Duodenal mucosa (tissue), 2 donors: ENCODE results near the gene TLL2.

ENCODE experiments used
- H3K27ac ChIP-seq: one replicate; pipeline ENCODE4 v1.7.0; 2013; ENCODE audit warnings: low read depth, low read length
- H3K27me3 ChIP-seq, 2 donors: one replicate each; pipeline ENCODE4 v1.7.0; 2013; ENCODE audit warnings: low read length in 2 of 2, control low read depth in 1 of 2; ENCODE audit not compliant: insufficient read depth in 2 of 2, control insufficient read depth in 1 of 2
- H3K36me3 ChIP-seq, 2 donors: one replicate each; pipeline ENCODE4 v1.7.0; 2013; ENCODE audit warnings: low read length in 2 of 2, control low read depth in 1 of 2; ENCODE audit not compliant: insufficient read depth in 2 of 2, control insufficient read depth in 1 of 2
- H3K4me1 ChIP-seq, 2 donors: one replicate each; pipeline ENCODE4 v1.7.0; 2013; ENCODE audit warnings: low read length in 2 of 2, control low read depth in 1 of 2; ENCODE audit not compliant: insufficient read depth in 2 of 2, control insufficient read depth in 1 of 2
- H3K4me3 ChIP-seq, 2 donors: one replicate each; pipeline ENCODE4 v1.7.0; 2013; ENCODE audit warnings: low read length in 2 of 2, low read depth in 1 of 2
- H3K9ac ChIP-seq, 2 donors: one replicate each; pipeline ENCODE4 v1.7.0; 2013; ENCODE audit warnings: low read length in 2 of 2, low read depth in 1 of 2
- H3K9me3 ChIP-seq, 2 donors: one replicate each; pipeline ENCODE4 v1.7.0; 2013; ENCODE audit warnings: low read length in 2 of 2, control low read depth in 1 of 2; ENCODE audit not compliant: control insufficient read depth in 1 of 2

The TLL2 gene

DNA sequence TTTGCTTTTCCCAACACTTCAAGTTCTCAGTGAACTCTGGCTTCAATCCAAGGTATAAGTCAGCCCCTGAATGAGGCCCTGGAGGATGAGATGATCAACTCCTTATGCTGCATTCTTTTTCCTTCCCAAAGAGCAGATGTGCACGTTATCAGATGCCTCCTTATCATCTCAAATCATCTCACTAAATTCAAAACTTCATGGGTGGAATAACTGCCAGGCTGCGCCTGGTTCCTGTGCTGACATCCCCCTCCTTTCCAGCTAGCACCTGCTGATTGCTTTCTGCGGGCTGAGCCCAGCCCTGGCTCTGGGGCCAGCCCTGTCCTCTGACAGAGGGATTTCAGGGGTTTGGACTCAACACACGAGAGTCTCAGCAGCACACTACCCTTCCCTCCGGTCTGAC is 44.9 kb downstream of the TLL2 start:
- no peaks in the 10 kb centered on the region for H3K4me1 ChIP-seq

DNA sequence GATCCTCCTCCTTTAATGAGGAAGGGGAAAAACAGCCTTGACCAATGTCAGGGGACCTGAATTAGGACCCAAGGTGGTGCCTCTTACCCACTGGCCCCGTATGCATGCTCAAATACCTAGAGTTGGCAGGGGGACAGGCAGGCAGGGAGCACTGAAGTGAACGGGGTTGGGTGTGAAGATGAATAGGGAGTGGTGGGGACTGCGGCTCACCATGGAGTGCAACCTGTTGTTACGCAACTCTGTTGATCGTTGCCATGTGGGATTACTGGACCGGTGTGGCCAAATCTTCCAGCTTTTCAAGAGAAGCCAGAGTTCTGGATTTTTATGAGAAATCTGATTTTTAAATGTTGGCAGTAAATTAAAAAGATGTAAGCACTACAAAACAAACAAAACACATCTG is 48.1 kb downstream of the TLL2 start:
- Histone ChIP-seq H3K36me3 (no peaks in the 10 kb centered on the region), H3K4me3 (no peak overlapping the region), H3K27ac (no peak overlapping the region), H3K4me1 (no peaks in the 10 kb centered on the region), H3K9me3 (no peaks in the 10 kb centered on the region), H3K9ac (no peak overlapping the region), H3K27me3 (no peaks in the 10 kb centered on the region)

More for the DNA sequence above, 44.9 kb downstream of the TLL2 start:
- H3K27me3 ChIP-seq: no peaks in the 10 kb centered on the region
- no peak overlapping the region for H3K4me3 ChIP-seq
- H3K27ac ChIP-seq: no peak overlapping the region
- H3K9ac ChIP-seq: no peak overlapping the region
- H3K36me3 ChIP-seq: no peaks in the 10 kb centered on the region
- no peaks in the 10 kb centered on the region for H3K9me3 ChIP-seq

DNA sequence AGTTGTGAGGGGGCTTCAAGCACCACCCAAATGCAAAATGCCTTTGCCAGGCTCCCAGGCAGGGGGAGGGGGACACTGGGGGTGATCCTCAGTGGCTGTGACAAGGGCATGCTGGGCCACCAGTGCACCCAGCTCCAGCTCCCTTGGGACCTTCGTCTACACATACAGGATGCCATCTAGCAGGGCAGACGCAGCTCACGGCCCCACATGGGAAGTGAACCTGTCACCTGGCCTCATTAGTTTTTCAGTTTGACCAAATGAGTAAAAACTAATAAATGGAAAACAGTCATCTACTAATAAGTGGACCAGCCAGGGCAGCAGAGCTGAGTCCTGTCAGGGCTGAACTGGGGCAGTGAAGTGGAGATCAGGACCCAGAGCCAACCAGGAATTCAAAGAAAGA is 50.2 kb downstream of the TLL2 start:
- Histone ChIP-seq H3K9me3 (no peaks in the 10 kb centered on the region), H3K9ac (no peak overlapping the region), H3K27ac (no peak overlapping the region), H3K36me3 (no peaks in the 10 kb centered on the region), H3K4me1 (no peaks in the 10 kb centered on the region), H3K4me3 (no peak overlapping the region), H3K27me3 (no peaks in the 10 kb centered on the region)

DNA sequence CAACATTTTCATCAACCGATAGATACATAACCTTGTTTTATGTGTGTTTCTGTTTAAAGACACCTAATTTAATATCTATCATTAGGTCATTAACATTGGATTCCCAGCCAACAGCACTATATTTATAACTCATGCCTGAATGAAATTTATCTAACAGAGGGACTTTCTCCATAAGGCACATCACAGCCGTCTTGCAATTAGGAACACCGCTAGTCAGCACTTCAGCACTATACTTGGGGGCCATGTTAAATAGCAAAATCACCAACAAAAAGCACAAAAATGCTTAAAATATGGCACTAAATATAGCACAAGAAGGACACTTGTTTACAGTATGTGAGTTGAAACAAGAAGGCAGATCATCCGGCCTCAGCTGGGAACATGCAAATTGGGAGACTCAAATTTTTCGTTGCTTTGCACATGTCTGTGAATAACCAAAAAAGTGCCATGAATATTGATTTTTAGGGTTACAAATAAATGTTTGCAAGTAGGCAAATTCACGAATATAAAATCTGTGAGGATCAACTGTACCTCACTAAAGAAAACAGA is 51.0 kb downstream of the TLL2 start:
- Histone ChIP-seq H3K36me3 (no peaks in the 10 kb centered on the region), H3K9ac (no peak overlapping the region)

DNA sequence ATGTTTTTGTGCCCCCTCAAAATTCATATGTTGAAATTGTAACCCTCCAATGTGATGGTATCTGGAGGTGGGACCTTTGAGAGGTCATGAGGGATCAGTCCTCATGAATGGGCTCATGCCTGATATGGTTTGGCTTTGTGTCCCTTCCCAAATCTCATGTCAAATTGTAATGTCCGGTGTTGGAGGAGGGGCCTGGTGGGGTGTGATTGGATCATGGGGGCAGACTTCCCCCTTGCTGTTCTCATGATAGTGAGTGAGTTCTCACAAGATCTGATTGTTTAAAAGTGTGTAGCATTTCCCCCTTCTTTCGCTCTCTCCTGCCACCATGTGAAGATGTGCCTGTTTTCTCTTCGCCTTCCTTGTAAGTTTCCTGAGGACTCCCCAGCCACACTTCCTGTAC is 53.4 kb downstream of the TLL2 start:
- Histone ChIP-seq H3K27ac (no peak overlapping the region), H3K9ac (no peak overlapping the region), H3K9me3 (no peaks in the 10 kb centered on the region), H3K27me3 (no peaks in the 10 kb centered on the region), H3K36me3 (no peaks in the 10 kb centered on the region), H3K4me3 (no peak overlapping the region), H3K4me1 (no peaks in the 10 kb centered on the region)

More for the DNA sequence above, 51.0 kb downstream of the TLL2 start:
- no peak overlapping the region for H3K27ac ChIP-seq
- no peaks in the 10 kb centered on the region for H3K4me1 ChIP-seq
- no peaks in the 10 kb centered on the region for H3K9me3 ChIP-seq
- H3K4me3 ChIP-seq: no peak overlapping the region
- H3K27me3 ChIP-seq: no peaks in the 10 kb centered on the region

DNA sequence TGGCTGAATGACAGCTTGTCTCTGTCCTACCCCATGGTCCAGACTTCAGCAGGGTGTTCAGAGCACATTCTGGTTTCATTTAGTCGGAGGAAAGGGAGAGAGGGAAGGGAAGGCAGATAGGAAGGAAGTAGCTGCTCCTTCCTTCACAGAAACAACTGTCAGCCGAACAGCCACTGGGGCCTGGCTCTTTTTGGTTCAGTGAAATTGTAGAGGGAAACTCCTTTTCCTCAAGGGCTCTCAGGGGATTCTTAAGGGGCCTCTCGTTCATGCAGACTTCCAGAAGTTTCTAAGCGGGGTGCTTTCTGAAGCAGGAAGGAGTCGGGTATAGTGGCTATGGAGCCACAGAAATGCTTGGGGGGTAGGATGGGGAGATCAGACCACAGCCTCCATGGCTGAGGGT is 56.4 kb downstream of the TLL2 start:
- H3K27ac ChIP-seq: no peak overlapping the region
- H3K4me1 ChIP-seq: no peaks in the 10 kb centered on the region
- no peaks in the 10 kb centered on the region for H3K36me3 ChIP-seq
- no peak overlapping the region for H3K4me3 ChIP-seq
- H3K9ac ChIP-seq: no peak overlapping the region
- H3K27me3 ChIP-seq: no peaks in the 10 kb centered on the region
- H3K9me3 ChIP-seq: no peaks in the 10 kb centered on the region

DNA sequence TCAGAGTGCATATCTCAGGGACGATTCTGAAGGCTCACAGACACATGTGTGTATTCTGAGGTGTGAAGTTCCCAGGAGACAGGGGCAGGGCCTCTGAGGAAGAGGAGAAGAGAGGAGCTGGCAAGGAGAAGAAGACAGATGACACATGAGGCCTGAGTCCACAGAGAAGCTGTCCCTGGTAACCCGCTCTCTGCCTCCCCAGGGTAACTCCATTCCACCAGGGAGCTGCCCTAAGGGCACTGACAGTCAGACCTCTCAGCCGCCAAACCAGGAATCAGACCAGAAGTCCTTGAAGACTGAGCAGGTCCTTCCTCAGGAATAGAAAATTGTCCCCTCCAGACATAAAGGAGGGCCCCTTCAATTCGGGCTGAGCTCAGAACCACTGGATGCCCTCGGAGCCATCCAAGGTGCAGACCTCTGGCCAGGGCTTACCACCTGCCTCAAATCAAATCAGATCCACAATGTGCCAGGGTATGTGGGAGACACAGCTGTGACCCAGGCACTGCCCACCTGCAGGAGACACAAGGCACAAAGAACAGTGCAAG is 57.4 kb downstream of the TLL2 start:
- H3K36me3 ChIP-seq: no peaks in the 10 kb centered on the region
- no peak overlapping the region for H3K9ac ChIP-seq
- H3K4me3 ChIP-seq: no peak overlapping the region
- no peaks in the 10 kb centered on the region for H3K4me1 ChIP-seq
- no peaks in the 10 kb centered on the region for H3K9me3 ChIP-seq
- no peak overlapping the region for H3K27ac ChIP-seq
- no peaks in the 10 kb centered on the region for H3K27me3 ChIP-seq

DNA sequence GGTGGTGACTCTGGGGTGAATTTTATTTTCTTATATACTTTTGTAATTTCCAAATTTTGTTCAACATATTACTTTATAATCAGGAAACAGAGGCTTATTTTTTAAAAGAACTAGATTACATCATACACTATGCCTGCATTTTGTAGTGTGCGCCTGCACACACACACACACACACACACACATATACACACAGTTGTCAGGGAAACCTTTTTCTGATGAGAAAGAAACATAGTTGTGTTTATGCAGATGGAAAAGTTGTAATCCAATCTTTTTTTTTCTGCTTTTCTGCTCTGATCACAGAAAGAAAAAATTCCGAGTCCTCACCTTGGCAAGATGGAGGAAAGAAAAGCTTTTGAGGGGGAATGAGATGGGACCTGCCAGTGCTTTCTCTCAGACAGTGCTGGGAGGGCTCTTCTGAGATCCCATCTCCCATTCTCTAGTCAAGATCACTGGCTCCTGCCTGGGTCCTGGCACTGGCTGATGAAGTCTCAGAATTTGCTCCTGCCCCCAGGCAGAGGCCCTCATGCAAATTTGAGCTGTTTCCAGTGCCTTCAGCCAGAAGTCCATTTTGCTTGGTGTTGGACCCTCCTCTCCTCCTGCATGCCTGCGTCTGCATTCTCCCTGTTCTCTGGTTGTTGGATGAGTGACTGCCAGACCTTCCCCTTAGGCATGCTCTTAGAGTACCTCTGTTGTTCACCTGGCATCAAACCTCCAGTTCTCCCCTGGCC is 59.7 kb downstream of the TLL2 start:
- no peak overlapping the region for H3K4me3 ChIP-seq
- H3K9ac ChIP-seq: no peak overlapping the region
- no peaks in the 10 kb centered on the region for H3K27me3 ChIP-seq
- no peak overlapping the region for H3K27ac ChIP-seq
- H3K36me3 ChIP-seq: no peaks in the 10 kb centered on the region
- no peaks in the 10 kb centered on the region for H3K4me1 ChIP-seq
- H3K9me3 ChIP-seq: no peaks in the 10 kb centered on the region

DNA sequence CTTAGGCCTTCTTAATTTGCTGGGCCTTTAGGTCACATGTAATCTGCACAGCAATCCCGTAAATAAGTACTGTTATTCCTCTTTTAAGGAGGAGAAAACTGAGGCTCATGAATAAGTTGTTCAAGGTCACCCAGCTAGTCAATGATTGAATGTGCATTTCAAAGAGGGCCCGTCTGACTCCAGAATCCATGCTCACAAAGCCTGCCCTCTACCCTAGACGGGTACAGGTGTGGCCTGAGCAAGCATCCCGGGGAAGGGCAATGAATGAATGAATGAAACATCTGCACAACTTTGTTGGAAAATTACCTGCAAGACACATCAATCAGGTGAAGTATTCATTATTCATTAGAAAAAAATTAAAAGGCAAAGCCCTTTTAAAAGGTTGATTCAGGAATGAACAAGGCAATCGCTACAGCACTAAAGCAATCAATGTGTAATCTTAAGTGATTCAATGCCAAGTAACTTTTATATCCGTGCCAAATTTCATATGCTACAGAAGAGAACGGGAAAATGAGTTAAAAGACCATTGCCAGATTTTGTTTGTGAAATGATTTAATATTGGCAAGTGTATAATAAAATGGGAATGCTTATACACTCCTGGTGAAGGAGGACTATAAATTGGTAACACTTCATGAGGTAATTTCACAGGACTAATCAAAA is 61.1 kb downstream of the TLL2 start:
- Histone ChIP-seq H3K4me3 (no peak overlapping the region), H3K9ac (no peak overlapping the region)

DNA sequence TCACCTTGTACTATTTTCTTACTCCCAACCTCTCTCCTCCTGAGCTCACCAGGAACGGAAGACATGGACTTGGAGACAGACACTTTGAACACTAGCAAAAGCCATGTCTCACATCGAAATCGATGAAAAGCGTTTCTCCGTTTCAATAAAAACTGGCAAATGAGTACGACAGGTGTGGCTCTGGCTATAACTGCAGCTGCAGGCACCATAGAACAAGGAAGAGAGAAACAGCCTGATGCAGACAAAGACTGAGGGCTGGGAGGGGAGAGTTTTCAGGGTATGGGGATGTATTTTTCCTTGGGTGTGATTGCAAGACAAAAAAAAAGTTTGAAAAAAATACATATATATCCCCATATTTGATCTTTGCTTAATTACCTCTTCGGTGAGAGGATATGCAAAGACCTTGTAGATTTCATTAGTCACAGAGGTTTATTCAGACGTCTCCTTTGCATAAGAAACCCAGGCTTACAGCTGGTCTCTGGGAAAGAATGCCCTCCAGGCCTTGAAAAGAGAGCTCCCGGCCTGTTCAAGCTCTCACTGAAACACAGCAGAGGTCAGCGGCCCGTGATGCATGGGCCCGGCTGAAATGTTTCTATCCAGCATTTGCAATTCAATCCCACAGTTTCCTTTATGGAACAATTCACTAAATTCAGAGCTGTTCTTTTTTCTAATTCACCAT is 63.1 kb downstream of the TLL2 start:
- Histone ChIP-seq H3K27me3 (no peaks in the 10 kb centered on the region), H3K36me3 (no peaks in the 10 kb centered on the region), H3K4me3 (no peak overlapping the region), H3K27ac (no peak overlapping the region), H3K9ac (no peak overlapping the region), H3K4me1 (no peaks in the 10 kb centered on the region), H3K9me3 (no peaks in the 10 kb centered on the region)

More for the DNA sequence above, 61.1 kb downstream of the TLL2 start:
- H3K9me3 ChIP-seq: no peaks in the 10 kb centered on the region
- no peaks in the 10 kb centered on the region for H3K36me3 ChIP-seq
- no peaks in the 10 kb centered on the region for H3K27me3 ChIP-seq
- no peak overlapping the region for H3K27ac ChIP-seq
- H3K4me1 ChIP-seq: no peaks in the 10 kb centered on the region
